Inflammatory macrophage treated with lipopolysaccharide for 1 hour (primary cell): Measurements from ENCODE around the gene EVA1A.
A peak's percentile ranks its signal among the peaks of the same experiment; 100 is the strongest.

Source experiments
- DNase-seq, 2 donors: peaks; one replicate each; pipeline ENCODE4 v3.0.0-alpha.2; 2020 to 2022

The EVA1A gene

GRCh38 chr2:75562513-75562864, 1.8 kb upstream of the EVA1A start:
- DNase-seq, result no peak

- no peak for DNase-seq
These were observed 1.1 kb upstream of the EVA1A start for GRCh38 chr2:75561566-75562512.

- DNase-seq, result no peak
These were observed 544 bp downstream of the EVA1A start for GRCh38 chr2:75560022-75560767.

- DNase-seq, result no peak
These were observed 1.1 kb downstream of the EVA1A start for GRCh38 chr2:75559680-75560021.

GRCh38 chr2:75558786-75559679, 1.7 kb downstream of the EVA1A start:
- DNase-seq, result no peak

- no peak for DNase-seq
These were observed 2.6 kb downstream of the EVA1A start for GRCh38 chr2:75558136-75558535.

- no peak for DNase-seq
These were observed 3.1 kb downstream of the EVA1A start for GRCh38 chr2:75557474-75558133.

GRCh38 chr2:75556679-75557366, 3.9 kb downstream of the EVA1A start:
- DNase-seq, result no peak

- no peak for DNase-seq
These were observed 5.0 kb downstream of the EVA1A start for GRCh38 chr2:75555701-75556100.

- no peak for DNase-seq
These were observed 6.7 kb downstream of the EVA1A start for GRCh38 chr2:75553935-75554531.

- DNase-seq, result no peak
These were observed 8.5 kb downstream of the EVA1A start for GRCh38 chr2:75552222-75552621.

- DNase-seq, result no peak
These were observed 9.3 kb downstream of the EVA1A start for GRCh38 chr2:75551434-75551833.

GRCh38 chr2:75549401-75550253, 11.1 kb downstream of the EVA1A start:
- no peak for DNase-seq

GRCh38 chr2:75548036-75548573, 12.6 kb downstream of the EVA1A start:
- DNase-seq, result peak in 1 of 2 donors; percentile 5

GRCh38 chr2:75547345-75548035, 13.2 kb downstream of the EVA1A start:
- DNase-seq, result no peak

GRCh38 chr2:75545922-75546321, 14.8 kb downstream of the EVA1A start:
- no peak for DNase-seq

GRCh38 chr2:75545387-75545786, 15.4 kb downstream of the EVA1A start:
- DNase-seq, result no peak

- DNase-seq, result no peak
These were observed 17.3 kb downstream of the EVA1A start for GRCh38 chr2:75543446-75543845.

GRCh38 chr2:75541430-75541829, 19.3 kb downstream of the EVA1A start:
- no peak for DNase-seq

GRCh38 chr2:75540994-75541393, 19.7 kb downstream of the EVA1A start:
- DNase-seq, result no peak
